GM18508 (cell line): ENCODE measurements around the gene EPHX1.

ENCODE experiments used
- ATAC-seq: cut with Tn5 transposase; IDR thresholded peaks from one replicate; pipeline ENCODE4 v1.9.1; 2021; ENCODE audit warnings: moderate number of reproducible peaks; ENCODE audit not compliant: insufficient read depth, unreplicated experiment

Gene EPHX1

DNA sequence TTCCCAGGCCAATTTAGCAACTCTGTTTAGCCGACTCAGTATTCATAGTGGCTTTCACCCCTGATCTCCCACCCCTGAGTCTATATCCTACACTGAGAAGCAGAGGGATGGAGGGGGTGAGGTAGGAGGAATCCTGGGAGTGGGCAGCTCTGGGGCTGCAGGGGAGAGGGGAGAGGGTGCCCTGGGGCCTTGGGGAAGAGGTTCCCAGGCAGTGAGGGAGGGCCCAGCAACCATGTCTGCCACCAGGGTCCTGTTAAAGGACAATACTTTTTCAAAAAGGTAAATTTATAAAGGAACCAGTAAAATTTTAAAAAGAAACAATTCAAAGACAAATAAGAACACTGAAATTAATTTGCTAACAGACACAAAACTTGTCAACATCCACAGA, 30.3 kb downstream of the EPHX1 start:
- no peak for ATAC-seq

DNA sequence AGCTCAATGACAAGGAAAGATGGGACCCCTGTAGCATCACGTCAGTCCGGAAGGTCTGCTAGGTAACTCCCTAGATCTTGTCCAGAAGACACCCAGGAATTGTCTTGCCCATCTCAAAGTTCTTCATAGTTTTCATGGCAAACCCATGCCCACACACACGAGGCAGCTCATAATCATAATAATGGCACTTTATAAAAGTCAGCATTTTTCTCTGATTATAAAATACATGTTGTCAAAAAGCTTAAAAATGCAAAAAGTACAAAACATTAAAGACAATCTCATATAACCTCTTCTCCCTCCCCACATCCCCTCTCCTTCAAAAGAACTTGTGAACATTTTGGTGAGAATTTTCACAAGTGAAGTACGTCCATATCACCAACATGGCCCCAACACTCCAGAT, 30.8 kb downstream of the EPHX1 start:
- no peak for ATAC-seq

DNA sequence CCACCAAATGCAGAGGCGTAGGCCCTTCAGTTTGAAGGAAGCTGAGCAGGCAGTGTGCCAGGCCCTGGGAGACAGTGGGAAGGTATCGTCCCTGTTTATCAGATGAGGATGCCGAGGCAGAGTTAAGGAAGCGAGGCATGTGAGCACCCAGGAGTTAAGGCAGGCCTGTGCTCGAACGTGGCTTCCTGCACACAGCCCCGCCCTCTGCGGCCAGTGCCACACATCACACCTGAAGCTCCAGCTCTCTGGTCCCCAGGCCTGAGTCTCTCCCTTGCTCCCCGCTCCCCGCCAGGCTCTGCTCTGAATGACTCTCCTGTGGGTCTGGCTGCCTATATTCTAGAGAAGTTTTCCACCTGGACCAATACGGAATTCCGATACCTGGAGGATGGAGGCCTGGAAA, 32.1 kb downstream of the EPHX1 start:
- ATAC-seq = no peak

DNA sequence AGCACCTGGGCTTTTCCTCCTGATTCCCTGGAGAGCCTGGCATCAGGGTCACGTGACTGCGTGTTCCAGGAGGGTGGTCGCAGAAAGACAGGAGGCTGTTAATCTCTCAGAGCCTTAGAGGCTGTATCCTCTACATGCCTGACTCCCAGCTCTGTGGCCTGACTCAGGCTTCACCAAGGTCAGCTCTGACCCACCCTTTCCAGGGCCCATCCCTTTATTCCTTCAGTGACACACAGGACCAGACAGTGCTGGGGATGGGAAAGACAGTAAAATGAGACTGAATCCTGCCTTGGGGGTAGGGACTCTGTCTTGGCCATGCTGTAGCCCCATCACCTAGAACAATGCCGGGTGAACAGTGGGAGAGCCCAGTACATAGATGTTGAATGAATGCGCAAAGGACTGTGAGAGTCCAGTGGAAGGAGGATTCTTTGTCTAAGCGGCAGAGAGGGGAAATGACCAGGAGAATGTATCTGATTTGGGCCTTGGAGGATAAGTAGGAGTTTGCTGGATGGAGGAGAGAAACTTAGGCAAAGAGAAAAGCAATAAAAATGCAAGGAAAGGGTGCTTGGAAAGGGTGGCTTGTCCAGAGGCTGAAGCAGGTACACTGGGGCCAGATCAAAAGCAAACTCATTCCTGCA, 33.0 kb downstream of the EPHX1 start:
- no peak for ATAC-seq

DNA sequence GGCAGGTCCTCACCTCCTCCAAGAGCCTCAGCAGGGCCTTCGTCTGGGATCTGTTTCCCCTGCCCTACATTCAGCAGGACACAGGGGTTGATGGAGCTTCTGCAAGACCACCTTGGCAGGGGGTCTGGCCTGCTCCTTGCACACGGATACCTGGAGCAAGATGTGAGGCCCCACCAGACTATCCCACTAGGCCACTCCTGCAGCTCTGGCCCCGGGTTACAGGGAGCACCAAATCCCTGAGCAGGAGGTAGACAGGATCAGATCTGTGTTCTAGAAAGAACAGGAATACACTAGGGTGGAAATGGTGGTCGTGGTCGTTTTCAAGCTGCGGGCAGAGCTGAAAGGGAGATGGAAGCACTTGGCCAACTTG, 33.5 kb downstream of the EPHX1 start:
- ATAC-seq = no peak

DNA sequence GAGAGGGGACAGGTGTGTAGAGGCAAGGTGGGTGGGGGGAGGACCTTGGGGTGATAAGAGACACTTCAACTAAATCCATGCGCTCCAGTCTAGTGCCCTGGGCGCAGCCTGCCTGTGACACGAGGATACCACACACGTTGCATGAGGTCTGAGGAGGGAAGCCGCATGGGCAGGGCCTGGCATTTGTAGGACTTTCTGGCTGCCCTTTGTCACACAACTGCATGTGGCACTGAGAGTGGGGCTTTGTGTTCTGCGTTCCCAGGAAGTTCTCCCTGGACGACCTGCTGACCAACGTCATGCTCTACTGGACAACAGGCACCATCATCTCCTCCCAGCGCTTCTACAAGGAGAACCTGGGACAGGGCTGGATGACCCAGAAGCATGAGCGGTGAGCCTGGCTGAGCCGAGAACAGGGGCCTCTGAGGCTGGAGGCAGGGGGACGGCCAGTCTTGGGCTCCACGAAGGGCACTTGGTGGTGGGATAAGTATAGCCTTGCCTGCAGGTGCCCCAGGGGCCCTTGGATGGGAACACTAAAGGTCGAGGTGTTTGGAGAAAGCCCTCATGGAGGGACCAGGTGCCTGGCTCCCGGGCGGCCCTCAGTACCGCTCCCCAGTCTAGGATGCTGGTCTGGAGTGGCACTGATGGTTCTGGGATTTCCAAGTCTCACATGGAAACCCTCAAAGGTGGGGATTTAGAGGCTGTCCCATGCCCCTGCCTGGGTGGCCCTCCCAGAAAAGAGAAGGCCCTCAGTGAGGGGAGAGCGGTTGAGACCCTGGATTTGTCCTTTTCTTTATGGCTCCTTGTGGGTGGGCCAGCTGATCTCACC, 34.5 kb downstream of the EPHX1 start:
- no peak for ATAC-seq

DNA sequence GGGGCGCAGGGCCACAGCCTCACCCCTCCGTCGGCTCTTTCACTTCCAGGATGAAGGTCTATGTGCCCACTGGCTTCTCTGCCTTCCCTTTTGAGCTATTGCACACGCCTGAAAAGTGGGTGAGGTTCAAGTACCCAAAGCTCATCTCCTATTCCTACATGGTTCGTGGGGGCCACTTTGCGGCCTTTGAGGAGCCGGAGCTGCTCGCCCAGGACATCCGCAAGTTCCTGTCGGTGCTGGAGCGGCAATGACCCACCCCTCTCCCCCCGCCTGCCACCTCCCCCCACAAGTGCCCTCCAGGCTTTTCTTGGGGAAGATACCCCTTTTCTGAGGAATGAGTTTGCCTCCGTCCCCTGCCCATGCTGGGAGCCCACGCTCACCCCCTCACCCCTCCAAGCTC, 35.2 kb downstream of the EPHX1 start:
- ATAC-seq = no peak

DNA sequence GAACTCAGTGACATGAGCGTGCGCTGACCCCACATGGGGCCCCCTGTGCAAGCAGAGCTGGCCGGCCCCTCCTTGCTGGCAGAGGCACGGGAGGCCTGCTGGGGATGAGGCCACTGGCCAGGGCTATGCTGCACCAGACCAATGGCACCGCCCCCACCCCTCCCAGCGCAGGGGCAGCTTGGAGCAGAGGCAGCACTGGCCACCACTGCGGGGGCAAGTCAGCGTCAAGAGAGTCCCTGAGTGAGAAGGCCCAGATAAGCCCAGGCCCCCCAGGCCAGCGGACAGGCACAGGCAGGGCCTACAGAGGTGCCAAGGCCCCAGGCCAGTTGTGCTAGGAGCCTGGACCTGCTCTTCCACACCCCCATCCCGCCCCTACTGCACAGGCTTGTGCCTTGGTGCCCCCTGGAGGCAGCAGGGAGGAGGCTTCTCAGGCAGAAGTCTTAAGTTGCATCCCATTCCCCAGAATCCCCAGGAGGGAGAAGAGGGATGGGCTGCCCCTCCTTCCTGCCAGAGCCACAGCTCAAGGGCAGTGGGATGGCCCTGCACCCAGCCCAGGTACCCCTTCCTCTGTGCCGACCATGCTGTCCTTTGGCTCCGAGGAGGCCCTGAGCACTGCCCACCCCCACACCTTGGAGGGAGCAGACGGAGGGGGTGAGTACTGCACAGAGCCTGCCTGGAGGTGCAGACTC, 35.8 kb downstream of the EPHX1 start:
- ATAC-seq = no peak

DNA sequence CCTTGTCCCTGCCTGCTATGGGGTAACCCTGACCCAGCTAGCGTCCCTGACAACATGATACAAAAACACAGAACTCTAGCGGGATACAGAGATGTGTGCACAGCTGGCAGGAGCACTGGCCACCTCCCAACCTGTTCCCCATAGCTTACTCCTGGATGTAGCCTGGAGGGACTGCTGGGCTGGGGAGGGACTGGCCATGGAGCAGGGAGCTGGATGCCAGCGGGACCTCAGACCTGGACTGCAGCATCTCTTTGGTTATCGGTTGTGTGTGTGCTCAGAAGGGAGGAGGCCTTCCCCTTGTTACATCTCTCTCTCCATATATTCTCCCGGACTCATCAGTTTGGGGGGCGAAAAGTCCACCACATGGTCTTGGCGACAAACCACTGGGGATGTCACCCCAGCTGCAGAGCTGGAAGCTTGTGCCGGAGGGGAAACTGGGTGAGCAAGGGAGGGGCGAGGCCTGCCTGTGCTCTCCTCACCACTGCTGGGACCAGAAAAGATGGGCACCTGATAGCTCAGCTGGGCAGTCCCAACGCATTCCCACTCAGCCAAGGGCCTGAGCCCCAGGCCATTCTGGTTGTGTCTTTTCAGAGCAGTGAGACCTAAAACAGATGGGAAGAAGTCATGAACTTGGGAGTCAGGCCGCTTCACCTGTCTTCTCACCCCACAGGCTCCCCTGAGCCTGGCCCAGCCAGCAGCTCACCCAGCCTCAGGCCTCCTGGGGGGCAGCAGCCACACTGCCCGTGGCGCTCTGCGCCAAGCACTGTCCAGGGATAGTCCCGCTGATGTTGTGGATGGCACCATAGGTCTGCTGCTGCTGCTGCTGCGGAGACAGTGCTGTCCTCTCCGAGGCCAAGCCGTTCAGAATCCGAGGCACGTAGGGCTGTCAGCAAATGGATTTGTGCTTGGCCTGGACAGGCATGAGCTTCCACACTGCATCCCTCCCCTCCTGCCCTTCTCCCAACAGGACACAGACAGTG, 36.7 kb downstream of the EPHX1 start:
- ATAC-seq = no peak

DNA sequence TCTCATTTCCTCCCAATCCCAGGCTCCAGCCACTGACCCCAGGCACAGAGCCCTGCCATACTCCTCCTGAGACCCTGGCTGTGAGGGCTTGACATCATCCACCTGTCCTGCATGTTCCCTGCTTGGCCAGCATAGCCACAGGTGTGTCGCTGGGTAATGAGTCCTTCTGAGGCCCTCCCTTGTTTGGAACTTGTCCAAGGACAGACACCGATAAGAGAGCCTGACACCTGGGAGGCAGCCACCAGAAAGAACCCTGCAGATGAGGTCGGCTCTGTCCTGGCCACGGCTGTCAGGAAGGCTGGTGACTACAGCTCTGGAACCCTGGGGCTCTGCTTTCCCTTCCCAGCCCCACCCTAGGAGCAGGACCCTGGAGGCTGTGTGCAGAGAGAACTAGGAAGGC, 37.7 kb downstream of the EPHX1 start:
- no peak for ATAC-seq

DNA sequence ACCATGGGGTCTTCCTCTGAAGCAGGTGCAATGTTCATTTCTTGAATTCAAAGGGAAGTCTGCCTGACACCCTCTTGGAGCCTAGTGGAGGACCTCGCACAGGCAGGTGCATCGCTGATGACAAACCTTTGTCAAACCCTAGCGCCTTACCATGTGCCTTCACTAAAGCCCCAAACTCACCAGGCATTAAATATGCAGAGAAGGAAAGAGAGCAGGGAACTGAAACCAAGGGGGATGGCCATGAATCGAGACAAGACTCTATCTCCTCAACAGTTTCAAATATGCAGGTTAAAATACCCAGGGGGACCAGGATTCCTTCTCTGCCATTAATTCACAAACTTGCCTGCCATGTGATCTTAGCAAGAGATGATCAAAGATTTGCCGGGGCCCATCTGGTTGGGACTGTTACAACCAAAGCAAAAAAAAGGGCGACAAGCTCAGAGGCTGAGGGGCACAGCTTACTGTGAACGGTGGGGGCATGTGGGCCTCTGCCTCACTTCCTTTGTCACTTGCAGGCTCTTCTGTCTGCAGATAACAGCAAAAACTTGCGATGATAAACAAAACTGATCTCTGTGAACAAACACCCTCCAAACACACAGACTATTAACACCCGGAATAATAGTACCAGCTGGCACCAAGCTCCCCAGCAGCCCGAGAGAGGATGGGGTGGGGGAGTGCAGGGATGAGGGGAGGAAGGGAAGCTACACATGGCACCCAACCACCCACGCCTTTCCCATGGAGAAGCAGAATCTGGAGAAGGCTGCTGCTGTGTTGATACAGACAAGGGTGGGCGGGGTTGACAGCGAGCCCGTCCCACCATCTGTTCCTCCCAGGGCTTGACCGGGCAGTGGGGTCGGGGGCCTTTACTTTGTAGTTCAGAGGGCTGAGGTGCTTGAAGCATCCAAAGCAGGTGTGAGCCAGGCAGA, 38.4 kb downstream of the EPHX1 start:
- peak; percentile 37 for ATAC-seq

DNA sequence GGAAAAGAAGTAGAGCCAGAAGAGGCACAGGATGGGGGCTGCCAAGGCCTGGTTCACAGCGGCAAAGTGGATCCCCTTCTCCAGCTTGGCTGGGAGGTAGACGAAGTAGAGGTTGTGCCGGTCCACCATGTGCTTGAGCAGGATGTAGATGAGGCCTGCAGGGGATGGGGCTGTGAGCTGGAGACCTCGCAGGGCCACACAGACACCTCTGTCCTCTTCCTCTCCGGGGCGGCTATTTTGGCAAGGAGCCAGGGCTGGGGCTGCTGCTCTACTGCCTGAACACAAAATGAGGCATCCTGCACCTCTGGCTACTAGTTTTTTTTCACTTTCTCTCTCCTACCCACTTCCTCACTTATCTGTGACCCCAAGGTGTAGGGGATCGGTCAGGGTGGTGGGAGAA, 40.0 kb downstream of the EPHX1 start:
- ATAC-seq = no peak

DNA sequence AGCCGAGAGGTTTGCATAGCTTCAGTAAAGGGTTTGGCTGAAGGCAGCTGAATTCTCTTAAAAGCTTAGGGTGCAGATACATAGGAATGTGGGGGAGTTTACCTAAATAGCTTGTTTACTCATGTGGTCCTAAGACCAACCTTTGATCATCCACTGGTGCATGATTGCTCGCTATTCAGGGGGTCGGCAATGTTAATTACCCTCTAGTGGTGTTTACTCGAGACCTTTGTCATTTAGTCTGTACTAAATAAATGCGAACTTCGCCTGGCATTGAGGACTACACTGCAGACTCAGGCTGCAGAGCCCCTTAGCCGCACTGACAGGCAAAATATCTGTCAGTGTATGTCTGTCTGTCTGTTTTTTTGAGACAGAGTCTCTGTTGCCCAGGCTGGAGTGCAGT, 40.4 kb downstream of the EPHX1 start:
- ATAC-seq = no peak

DNA sequence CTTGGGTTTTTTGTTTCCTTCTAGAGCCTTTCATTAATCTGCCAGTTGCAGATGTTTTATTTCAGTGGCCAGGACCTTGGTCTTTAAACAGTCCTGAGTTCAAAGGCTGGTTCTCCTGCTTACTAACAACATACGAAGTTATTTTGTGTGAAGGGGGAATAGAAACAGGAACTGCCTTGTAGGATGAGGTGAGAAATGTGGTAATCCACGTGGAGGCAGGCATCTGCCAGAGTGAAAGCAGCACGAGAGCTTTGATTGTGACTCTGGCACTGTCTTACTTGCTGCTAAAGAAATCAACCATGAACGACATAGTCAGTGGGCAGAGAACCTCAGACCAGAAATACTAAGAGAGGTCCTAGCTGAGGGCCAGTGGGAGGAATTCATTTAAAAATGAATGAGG, 41.9 kb downstream of the EPHX1 start:
- peak; percentile 46 for ATAC-seq

DNA sequence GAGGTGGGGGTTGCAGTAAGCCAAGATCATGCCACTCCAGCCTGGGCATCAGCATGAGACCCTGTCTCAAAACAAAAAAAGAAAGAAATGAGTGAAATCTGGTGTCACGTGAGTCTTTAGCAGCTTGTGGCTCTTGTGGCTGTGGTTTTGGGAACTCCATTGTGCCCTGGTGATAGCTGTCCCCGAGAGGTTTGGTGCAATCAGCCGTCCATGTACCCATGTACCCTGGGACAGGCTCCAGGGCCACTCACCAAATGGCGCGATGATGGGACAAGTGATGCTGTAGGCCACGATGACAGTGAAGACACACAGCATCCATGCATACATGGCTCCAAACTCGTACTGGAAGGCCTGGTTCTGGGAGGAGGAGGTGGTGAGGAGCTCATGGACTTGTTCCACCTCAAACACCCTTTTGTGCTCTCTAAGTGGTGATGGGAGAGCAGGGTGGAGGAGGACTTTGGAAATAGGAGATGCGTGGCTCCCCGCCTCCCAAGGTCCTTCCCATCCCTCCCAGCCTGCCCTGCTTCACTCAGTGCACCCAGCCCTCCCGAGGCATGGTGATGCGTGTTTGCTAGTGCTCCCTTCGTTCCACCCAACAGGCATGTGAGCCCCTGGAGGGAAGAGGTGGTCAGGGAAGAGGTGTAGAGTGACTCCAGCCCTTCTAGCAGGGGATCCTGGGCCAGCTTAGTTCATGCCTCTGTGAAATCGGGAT, 42.6 kb downstream of the EPHX1 start:
- no peak for ATAC-seq

DNA sequence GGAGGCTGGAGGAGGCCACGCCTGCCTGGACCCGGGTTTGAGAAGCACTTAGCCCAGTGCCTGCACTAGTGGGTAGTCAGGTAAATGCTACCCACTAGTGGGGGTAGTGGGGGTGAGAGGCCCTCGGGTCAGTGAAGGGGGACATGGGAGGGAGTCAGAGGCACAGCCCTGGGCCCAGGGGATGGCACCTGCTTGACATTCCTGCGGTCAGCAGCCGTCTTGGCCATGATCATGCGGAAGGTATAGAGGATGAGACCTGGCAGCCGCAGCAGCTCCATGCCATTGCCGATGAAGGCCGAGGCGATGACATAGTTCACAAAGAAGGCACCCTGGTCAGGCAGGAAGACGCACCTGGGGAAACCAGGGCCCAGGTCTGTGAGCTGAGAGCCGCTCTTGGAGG, 43.5 kb downstream of the EPHX1 start:
- no peak for ATAC-seq

DNA sequence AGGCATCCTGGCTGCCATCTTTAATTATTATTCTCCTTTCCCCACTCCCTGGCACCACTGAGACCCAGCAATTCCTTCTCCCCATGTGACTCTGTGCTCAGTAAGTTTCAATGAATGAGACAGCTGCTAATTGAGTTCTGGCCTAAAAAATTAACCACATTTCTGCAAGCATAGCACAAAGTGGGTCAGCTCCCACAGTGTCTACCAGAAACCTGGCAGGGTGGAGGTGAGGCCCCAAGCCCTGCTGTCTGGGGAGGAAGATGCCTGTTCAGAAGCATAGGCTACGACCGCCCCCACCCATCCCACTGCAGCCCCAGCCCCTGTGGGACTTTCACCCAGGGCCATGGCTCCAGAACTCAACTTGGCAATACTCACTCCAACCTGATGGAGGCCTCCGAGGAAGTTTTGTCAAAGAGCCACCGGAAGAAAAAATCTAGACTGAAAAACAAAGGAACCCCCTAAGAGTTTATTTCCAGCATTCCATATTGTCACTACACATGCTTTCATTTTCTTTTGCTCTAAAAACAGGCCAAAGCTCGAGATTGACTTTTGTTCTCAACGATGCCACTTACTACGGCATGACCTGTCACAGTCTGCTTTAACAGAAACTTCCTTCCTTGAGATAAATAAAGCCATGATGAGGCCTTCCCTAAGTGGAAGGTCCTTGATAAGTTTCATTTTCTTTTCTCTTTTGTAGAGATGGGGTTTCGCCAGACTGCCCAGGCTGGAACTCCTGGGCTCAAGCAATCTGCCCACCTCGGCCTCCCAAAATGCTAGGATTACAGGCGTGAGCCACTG, 45.8 kb downstream of the EPHX1 start:
- no peak for ATAC-seq

DNA sequence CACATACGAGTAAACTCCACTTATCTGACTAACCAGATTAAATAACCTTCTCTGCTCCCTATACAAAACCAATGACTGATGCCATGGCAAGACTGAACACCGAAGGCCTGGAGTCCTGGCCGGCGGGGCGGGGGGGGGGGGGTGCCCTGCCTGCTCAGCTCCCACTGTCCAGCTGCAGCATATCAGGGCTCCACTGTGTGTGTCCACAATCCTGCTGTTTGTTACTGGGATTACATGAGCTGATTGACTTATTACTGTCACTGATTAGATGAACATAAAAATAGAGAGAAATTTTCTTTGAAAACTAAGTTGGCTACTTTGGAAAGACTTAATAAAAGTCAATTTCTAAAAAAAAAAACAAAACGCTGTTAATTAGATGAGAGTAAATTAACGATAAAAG, 47.3 kb downstream of the EPHX1 start:
- no peak for ATAC-seq
